Mesenchymal stem cell (in vitro differentiated cells and primary cell): ENCODE measurements around the gene ADPRHL1. TPM values are rescaled to one million over a fixed set of nuclear protein-coding genes. Genes with fewer than 3 reads are reported as not detected.

Experiments
- DNase-seq: peaks from one replicate; pipeline ENCODE4 v3.0.0-alpha.2; 2013
- H2AFZ ChIP-seq: one replicate; pipeline ENCODE4 v1.6.1; 2013; ENCODE audit warnings: low read depth, mild to moderate bottlenecking, control low read depth, inconsistent platforms, low read length, moderate library complexity
- H2AK5ac ChIP-seq: 2 replicates; pipeline ENCODE4 v1.6.1; 2013; ENCODE audit warnings: low read length, moderate library complexity, mild to moderate bottlenecking, inconsistent platforms; ENCODE audit not compliant: severe bottlenecking
- H2BK120ac ChIP-seq: one replicate; pipeline ENCODE4 v1.6.1; 2013; ENCODE audit warnings: low read depth, mild to moderate bottlenecking, inconsistent platforms, low read length, moderate library complexity
- H2BK12ac ChIP-seq, 2 experiments: one replicate each; pipeline ENCODE4 v1.6.1; 2013; ENCODE audit warnings: inconsistent platforms in 2 of 2, low read length in 2 of 2, mild to moderate bottlenecking in 2 of 2, moderate library complexity in 2 of 2, control low read depth in 1 of 2
- H2BK15ac ChIP-seq: one replicate; pipeline ENCODE4 v1.6.1; 2013; ENCODE audit warnings: mild to moderate bottlenecking, low read depth, inconsistent platforms; ENCODE audit not compliant: poor library complexity, severe bottlenecking
- H2BK5ac ChIP-seq: 2 replicates; pipeline ENCODE4 v1.6.1; 2013; ENCODE audit warnings: low read depth, mild to moderate bottlenecking, low read length, control low read depth, inconsistent platforms; ENCODE audit not compliant: poor library complexity, severe bottlenecking
- H3K14ac ChIP-seq, 2 experiments: one replicate each; pipeline ENCODE4 v1.6.1; 2013; ENCODE audit warnings: inconsistent platforms in 2 of 2, low read length in 2 of 2, control low read depth in 1 of 2, mild to moderate bottlenecking in 1 of 2, moderate library complexity in 1 of 2
- H3K18ac ChIP-seq, 2 experiments: one replicate each; pipeline ENCODE4 v1.6.1; 2013; ENCODE audit warnings: inconsistent platforms in 2 of 2, low read length in 2 of 2, control low read depth in 1 of 2, low read depth in 1 of 2, mild to moderate bottlenecking in 1 of 2
- H3K23ac ChIP-seq, 2 experiments: one replicate each; pipeline ENCODE4 v1.6.1; 2013; ENCODE audit warnings: inconsistent platforms in 2 of 2, low read length in 2 of 2, mild to moderate bottlenecking in 2 of 2, moderate library complexity in 2 of 2, control low read depth in 1 of 2
- H3K27ac ChIP-seq: 2 replicates; pipeline ENCODE4 v1.5.1; 2013; ENCODE audit warnings: mild to moderate bottlenecking, moderate library complexity, low read length, control low read depth, inconsistent platforms; ENCODE audit not compliant: poor library complexity, severe bottlenecking
- H3K27me3 ChIP-seq, 2 experiments: 2 replicates each; pipeline versions ENCODE4 v1.6.1 to v1.7.0; 2013; ENCODE audit warnings: low read length in 2 of 2, mild to moderate bottlenecking in 2 of 2, moderate library complexity in 2 of 2, control low read depth in 1 of 2, inconsistent platforms in 1 of 2; ENCODE audit not compliant: control insufficient read depth in 1 of 2, insufficient read depth in 1 of 2
- H3K36me3 ChIP-seq, 2 experiments: 2 replicates each; pipeline versions ENCODE4 v1.6.1 to v1.7.0; 2013; ENCODE audit warnings: low read length in 2 of 2, control low read depth in 1 of 2, inconsistent platforms in 1 of 2, low read depth in 1 of 2, mild to moderate bottlenecking in 1 of 2; ENCODE audit not compliant: insufficient read depth in 2 of 2, control insufficient read depth in 1 of 2
- H3K4ac ChIP-seq, 2 experiments: one replicate each; pipeline ENCODE4 v1.6.1; 2013; ENCODE audit warnings: inconsistent platforms in 2 of 2, low read length in 2 of 2, mild to moderate bottlenecking in 2 of 2, moderate library complexity in 2 of 2, control low read depth in 1 of 2, low read depth in 1 of 2
- H3K4me1 ChIP-seq: 2 replicates; pipeline ENCODE4 v1.6.1; 2013; ENCODE audit warnings: low read depth, low read length, control low read depth; ENCODE audit not compliant: control insufficient read depth, insufficient read depth
- H3K4me2 ChIP-seq: 2 replicates; pipeline ENCODE4 v1.6.1; 2013; ENCODE audit warnings: low read length, mild to moderate bottlenecking, inconsistent platforms; ENCODE audit not compliant: poor library complexity, severe bottlenecking
- H3K4me3 ChIP-seq, 2 experiments: 2 replicates each; pipeline versions ENCODE4 v1.5.1 to v1.7.0; 2013; ENCODE audit warnings: low read length in 2 of 2, mild to moderate bottlenecking in 2 of 2, control low read depth in 1 of 2, low read depth in 1 of 2; ENCODE audit not compliant: insufficient read depth in 1 of 2
- H3K79me1 ChIP-seq: replicated peaks from 2 replicates; pipeline ENCODE4 v1.6.1; 2013; ENCODE audit warnings: mild to moderate bottlenecking, control low read depth, low read length, inconsistent platforms; ENCODE audit not compliant: poor library complexity, severe bottlenecking
- H3K9ac ChIP-seq: 2 replicates; pipeline ENCODE4 v1.7.0; 2013; ENCODE audit warnings: mild to moderate bottlenecking, low read length, moderate library complexity
- H3K9me3 ChIP-seq: 2 replicates; pipeline ENCODE4 v1.7.0; 2013; ENCODE audit warnings: mild to moderate bottlenecking, low read length; ENCODE audit not compliant: control insufficient read depth
- H4K8ac ChIP-seq: one replicate; pipeline ENCODE4 v1.6.1; 2013; ENCODE audit warnings: inconsistent platforms, mild to moderate bottlenecking, low read length, moderate library complexity
- H4K91ac ChIP-seq: one replicate; pipeline ENCODE4 v1.6.1; 2013; ENCODE audit warnings: mild to moderate bottlenecking, low read length, inconsistent platforms
- WGBS: methylation state at CpG from one replicate; pipeline ENCODE4 v1.1.7; 2013; ENCODE audit warnings: mixed read lengths; 5-methylcytosine and 5-hydroxymethylcytosine counted together
- small RNA-seq: library from polyadenylated mRNA; stranded (forward); fragments of <200 nt; extraction: miRNeasy Mini kit (QIAGEN cat#:217004); gene quantifications from one replicate; pipeline ENCODE3, GENCODE V24; 2013; ENCODE audit warnings: low read depth

The ADPRHL1 gene

GRCh38 chr13:113350065-113350937 lies 103.0 kb downstream of the ADPRHL1 start:
- Histone ChIP-seq H3K14ac (peak overlapping the region in 1 of 2 experiments; percentile 56), H3K4me1 (peaks cover 3% of the 10 kb centered on the region), H3K18ac (no peak overlapping the region), H2BK120ac (no peak overlapping the region), H3K4ac (no peak overlapping the region), H2BK15ac (no peak overlapping the region), H3K79me1 (no peaks in the 10 kb centered on the region), H2AK5ac (no peak overlapping the region), H4K8ac (no peak overlapping the region), H2AFZ (no peak overlapping the region), H3K27me3 (no peaks in the 10 kb centered on the region), H3K4me2 (no peak overlapping the region), H2BK12ac (no peak overlapping the region), H3K23ac (no peak overlapping the region), H3K27ac (no peak overlapping the region), H4K91ac (no peak overlapping the region), H3K9ac (no peak overlapping the region), H3K36me3 (peaks cover 0 to 29% of the 10 kb centered on the region in 2 experiments), H2BK5ac (no peak overlapping the region), H3K4me3 (no peak overlapping the region), H3K9me3 (no peaks in the 10 kb centered on the region)
- no peak for DNase-seq
- 82% methylated on average over 32 of the region's 32 CpGs for WGBS

Small RNA genes lying within 50 kb of the gene (small RNA-seq; reads per million reads assigned to genes)
- not detected for gene RNU1-16P
